Neural cell (in vitro differentiated cells): ENCODE results near the gene TTLL12.

Source experiments
- EP300 ChIP-seq: fragments of 450-650 bp; conservative IDR thresholded peaks from 2 replicates; pipeline ENCODE4 v1.6.1; 2014; ENCODE audit warnings: antibody characterized with exemption, mild to moderate bottlenecking, moderate library complexity; ENCODE audit not compliant: poor library complexity, severe bottlenecking
- EZH2 ChIP-seq: fragments of 200-600, 300-800 bp; shearing (Covaris generic), sonication (generic); IDR thresholded peaks from 2 replicates; pipeline ENCODE4 v1.6.1; 2014; ENCODE audit warnings: antibody characterized with exemption, low read length, borderline replicate concordance, mild to moderate bottlenecking; ENCODE audit not compliant: insufficient read depth, poor library complexity, severe bottlenecking
- MXI1 ChIP-seq: fragments of 450-650 bp; conservative IDR thresholded peaks from 2 replicates; pipeline ENCODE4 v1.6.1; 2014; ENCODE audit warnings: antibody characterized with exemption, mild to moderate bottlenecking; ENCODE audit not compliant: poor library complexity, severe bottlenecking
- POLR2AphosphoS5 ChIP-seq: IDR thresholded peaks from 2 replicates; pipeline ENCODE4 v1.6.1; 2012
- RAD21 ChIP-seq: fragments of 450-650 bp; conservative IDR thresholded peaks from 2 replicates; pipeline ENCODE4 v1.6.1; 2014; ENCODE audit warnings: antibody characterized with exemption, mild to moderate bottlenecking, moderate library complexity
- REST ChIP-seq: IDR thresholded peaks from 2 replicates; pipeline ENCODE4 v1.6.1; 2012; ENCODE audit warnings: borderline replicate concordance
- SMC3 ChIP-seq: fragments of 450-650 bp; conservative IDR thresholded peaks from 2 replicates; pipeline ENCODE4 v1.6.1; 2014; ENCODE audit warnings: antibody characterized with exemption, mild to moderate bottlenecking, moderate library complexity; ENCODE audit not compliant: poor library complexity
- TAF1 ChIP-seq: IDR thresholded peaks from 2 replicates; pipeline ENCODE4 v1.6.1; 2012; ENCODE audit warnings: low read depth
- TF ChIP-seq, protein P1 (sequence below): fragments of 450-650 bp; IDR thresholded peaks from 2 replicates; pipeline ENCODE4 v1.5.1; 2014; ENCODE audit warnings: antibody characterized with exemption, mild to moderate bottlenecking, moderate library complexity; ENCODE audit not compliant: poor library complexity, severe bottlenecking

DNA sequence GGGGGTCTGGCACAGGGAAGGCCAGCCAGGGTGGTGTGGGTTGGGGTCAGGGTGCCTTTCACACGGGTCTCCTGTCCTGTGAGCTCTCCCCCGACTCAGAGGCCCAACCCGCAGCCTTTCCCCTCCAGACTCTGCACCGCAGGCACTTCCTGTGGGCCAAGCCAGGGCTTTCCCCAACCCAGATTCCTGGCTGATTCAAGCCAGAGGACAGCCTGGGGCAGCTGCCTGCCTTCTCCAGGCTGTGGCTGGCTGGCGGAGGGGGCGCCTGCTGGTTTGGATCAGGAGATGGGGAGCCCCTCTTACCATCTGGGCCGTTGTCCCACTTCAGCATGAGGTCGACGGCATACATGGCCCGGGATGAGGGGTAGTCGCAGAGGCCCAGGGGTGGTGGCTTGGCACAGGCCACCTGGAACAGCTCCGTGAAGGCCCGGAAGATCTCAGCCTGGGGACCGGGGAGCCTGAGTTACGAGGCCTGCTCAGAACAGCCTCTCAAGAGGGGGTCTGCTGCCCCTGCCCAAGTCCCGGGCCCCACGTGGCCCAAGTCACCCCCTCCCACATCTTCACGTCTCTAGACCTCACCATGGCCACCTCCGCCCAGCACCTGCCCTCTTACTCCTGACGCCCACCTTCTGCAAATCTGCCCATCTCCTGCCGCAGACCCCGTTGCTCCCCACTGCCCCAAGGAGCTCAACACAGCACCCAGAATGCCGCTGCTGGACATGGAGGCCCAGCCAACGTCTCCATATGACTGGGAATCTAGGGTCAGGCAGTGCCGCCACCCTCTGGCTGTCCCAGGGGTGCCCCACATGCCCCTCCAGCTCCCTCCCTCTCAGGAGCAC is 18.2 kb downstream of the TTLL12 start:
- TF ChIP-seq, protein P1, sequence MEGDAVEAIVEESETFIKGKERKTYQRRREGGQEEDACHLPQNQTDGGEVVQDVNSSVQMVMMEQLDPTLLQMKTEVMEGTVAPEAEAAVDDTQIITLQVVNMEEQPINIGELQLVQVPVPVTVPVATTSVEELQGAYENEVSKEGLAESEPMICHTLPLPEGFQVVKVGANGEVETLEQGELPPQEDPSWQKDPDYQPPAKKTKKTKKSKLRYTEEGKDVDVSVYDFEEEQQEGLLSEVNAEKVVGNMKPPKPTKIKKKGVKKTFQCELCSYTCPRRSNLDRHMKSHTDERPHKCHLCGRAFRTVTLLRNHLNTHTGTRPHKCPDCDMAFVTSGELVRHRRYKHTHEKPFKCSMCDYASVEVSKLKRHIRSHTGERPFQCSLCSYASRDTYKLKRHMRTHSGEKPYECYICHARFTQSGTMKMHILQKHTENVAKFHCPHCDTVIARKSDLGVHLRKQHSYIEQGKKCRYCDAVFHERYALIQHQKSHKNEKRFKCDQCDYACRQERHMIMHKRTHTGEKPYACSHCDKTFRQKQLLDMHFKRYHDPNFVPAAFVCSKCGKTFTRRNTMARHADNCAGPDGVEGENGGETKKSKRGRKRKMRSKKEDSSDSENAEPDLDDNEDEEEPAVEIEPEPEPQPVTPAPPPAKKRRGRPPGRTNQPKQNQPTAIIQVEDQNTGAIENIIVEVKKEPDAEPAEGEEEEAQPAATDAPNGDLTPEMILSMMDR: no peak
- TF ChIP-seq EZH2 (no peak), TAF1 (no peak), EP300 (no peak), POLR2AphosphoS5 (no peak), RAD21 (no peak), REST (no peak), SMC3 (no peak), MXI1 (no peak)
